HG03571 (cell line): ENCODE data around the gene TLCD1.
A peak's percentile ranks its signal among the peaks of the same experiment; 100 is the strongest.
"Not testable (repeated sequence)": the region's sequence is repeated elsewhere in the genome, so short reads cannot be mapped to it uniquely, and the experiment has no call there.

Experiments used
- ATAC-seq: cut with Tn5 transposase; IDR thresholded peaks from one replicate; pipeline ENCODE4 v1.9.1; 2021; ENCODE audit not compliant: unreplicated experiment

The TLCD1 gene

GRCh38 chr17:28729950-28730330, 3.9 kb upstream of the TLCD1 start:
- ATAC-seq, result no peak

- peak; percentile 27 for ATAC-seq
These were observed 2.5 kb upstream of the TLCD1 start, which contains the start of gene NEK8 for GRCh38 chr17:28728364-28729200. Gene NEK8 (plus strand): TSS chr17:28728788. CDS start chr17:28728814, 26 bp downstream.

- peak; percentile 34 for ATAC-seq
These were observed 826 bp upstream of the TLCD1 start for GRCh38 chr17:28726627-28727491.

GRCh38 chr17:28725660-28726225, 290 bp downstream of the TLCD1 start:
- ATAC-seq, result no peak

GRCh38 chr17:28725166-28725659, 820 bp downstream of the TLCD1 start:
- no peak for ATAC-seq

- ATAC-seq, result no peak
These were observed 1.4 kb downstream of the TLCD1 start for GRCh38 chr17:28724500-28725165.

- not testable (repeated sequence) for ATAC-seq
These were observed 2.1 kb downstream of the TLCD1 start for GRCh38 chr17:28723836-28724499.

- no peak for ATAC-seq
These were observed 2.7 kb downstream of the TLCD1 start for GRCh38 chr17:28723159-28723835.

- ATAC-seq, result no peak
These were observed 3.4 kb downstream of the TLCD1 start for GRCh38 chr17:28722417-28723158.

- not testable (repeated sequence) for ATAC-seq
These were observed 5.1 kb downstream of the TLCD1 start for GRCh38 chr17:28720997-28721329.

GRCh38 chr17:28720247-28720996, 5.6 kb downstream of the TLCD1 start:
- ATAC-seq, result no peak

GRCh38 chr17:28719021-28719433, 7.0 kb downstream of the TLCD1 start:
- no peak for ATAC-seq

GRCh38 chr17:28718333-28719020, 7.6 kb downstream of the TLCD1 start:
- no peak for ATAC-seq

GRCh38 chr17:28717578-28718332, 8.3 kb downstream of the TLCD1 start, which contains the start of gene RAB34:
Gene RAB34 (minus strand): TSS chr17:28717868. CDS start chr17:28717266, 602 bp downstream.
- no peak for ATAC-seq

GRCh38 chr17:28716740-28717577, 9.1 kb downstream of the TLCD1 start:
- no peak for ATAC-seq

- ATAC-seq, result no peak
These were observed 10.8 kb downstream of the TLCD1 start for GRCh38 chr17:28715217-28715616.
